PC-3 (cell line): ENCODE data around the gene TMEM164.

Source experiments
- CTCF ChIP-seq: fragments of 300-600 bp; sonication (generic); conservative IDR thresholded peaks from 2 replicates; pipeline ENCODE4 v1.5.1; 2017; ENCODE audit warnings: antibody characterized with exemption, low read depth, mild to moderate bottlenecking, low read length
- EZH2 ChIP-seq: fragments of 300-600 bp; sonication (generic); IDR thresholded peaks from one replicate; pipeline ENCODE4 v1.6.1; 2017; ENCODE audit warnings: antibody characterized with exemption, mild to moderate bottlenecking, low read length; ENCODE audit not compliant: unreplicated experiment
- EZH2phosphoT487 ChIP-seq: fragments of 300-600 bp; sonication (generic); IDR thresholded peaks from 2 replicates; pipeline ENCODE4 v1.6.1; 2018; ENCODE audit warnings: mild to moderate bottlenecking, antibody characterized with exemption, low read length, borderline replicate concordance

- TF ChIP-seq CTCF = no peak
- TF ChIP-seq EZH2phosphoT487 = no peak
- no peak for TF ChIP-seq EZH2
Measured at GRCh38 chrX:110104078-110104477, 101.2 kb downstream of the TMEM164 start.
